ENCODE measurements around the gene VPS35. TPM values are rescaled to one million over a fixed set of nuclear protein-coding genes. Genes with fewer than 3 reads are reported as not detected.

VPS35 gene
- polyA plus RNA-seq, 1 experiment: 26.4 TPM

- ChIA-PET POLR2A (no interaction called here), CTCF (interaction anchor here (1.1 kb wide), 1 partner anchor 9 kb away, joined by 3 read pairs; no protein-coding TSS in a partner anchor)
- no peaks in the 10 kb centered on the region for H3K27me3 ChIP-seq (ENCODE audit: control insufficient read depth, insufficient read depth, low read length)
- no peaks in the 10 kb centered on the region for H3K36me3 ChIP-seq (ENCODE audit: control insufficient read depth, insufficient read depth, low read length)
- no peak for DNase-seq (ENCODE audit: low read depth)
- TF ChIP-seq CTCF (IDR thresholded peaks at IDR 0.05; ENCODE audit: insufficient read depth, low read depth, low read length): no peak
- no peak overlapping the region for H3K4me3 ChIP-seq (ENCODE audit: low read depth, low read length)
These were observed 24.7 kb upstream of the VPS35 start for GRCh38 chr16:46713634-46714033.

- no peaks in the 10 kb centered on the region for H3K36me3 ChIP-seq (ENCODE audit: control insufficient read depth, insufficient read depth, low read length)
- no peak overlapping the region for H3K4me3 ChIP-seq (ENCODE audit: low read depth, low read length)
- H3K27me3 ChIP-seq (ENCODE audit: control insufficient read depth, insufficient read depth, low read length): no peaks in the 10 kb centered on the region
- no peak for DNase-seq (ENCODE audit: low read depth)
- POLR2A ChIA-PET: no interaction called here
- CTCF ChIA-PET: interaction anchor here (1.1 kb wide), 1 partner anchor 9 kb away, joined by 3 read pairs; no protein-coding TSS in a partner anchor
- no peak for TF ChIP-seq CTCF (IDR thresholded peaks at IDR 0.05; ENCODE audit: insufficient read depth, low read depth, low read length)
These were observed 23.9 kb upstream of the VPS35 start for GRCh38 chr16:46712911-46713310.

- no peaks in the 10 kb centered on the region for H3K36me3 ChIP-seq (ENCODE audit: control insufficient read depth, insufficient read depth, low read length)
- H3K27me3 ChIP-seq (ENCODE audit: control insufficient read depth, insufficient read depth, low read length): no peaks in the 10 kb centered on the region
- no peak overlapping the region for H3K4me3 ChIP-seq (ENCODE audit: low read depth, low read length)
- ChIA-PET POLR2A (no interaction called here), CTCF (interaction anchor here (0.9 kb wide), 1 partner anchor 10 kb away, joined by 3 read pairs; no protein-coding TSS in a partner anchor)
- no peak for DNase-seq (ENCODE audit: low read depth)
- TF ChIP-seq CTCF (IDR thresholded peaks at IDR 0.05; ENCODE audit: insufficient read depth, low read depth, low read length): no peak
These were observed 22.4 kb upstream of the VPS35 start for GRCh38 chr16:46711106-46712058.

GRCh38 chr16:46709469-46710005 lies 20.6 kb upstream of the VPS35 start:
- ChIA-PET POLR2A (no interaction called here), CTCF (no interaction called here)
- no peak for TF ChIP-seq CTCF (IDR thresholded peaks at IDR 0.05; ENCODE audit: insufficient read depth, low read depth, low read length)
- no peaks in the 10 kb centered on the region for H3K36me3 ChIP-seq (ENCODE audit: control insufficient read depth, insufficient read depth, low read length)
- no peak for DNase-seq (ENCODE audit: low read depth)
- H3K27me3 ChIP-seq (ENCODE audit: control insufficient read depth, insufficient read depth, low read length): no peaks in the 10 kb centered on the region
- H3K4me3 ChIP-seq (ENCODE audit: low read depth, low read length): no peak overlapping the region

GRCh38 chr16:46706642-46707041 lies 17.7 kb upstream of the VPS35 start:
- Histone ChIP-seq H3K4me3 (ENCODE audit: low read depth, low read length) (no peak overlapping the region), H3K36me3 (ENCODE audit: control insufficient read depth, insufficient read depth, low read length) (no peaks in the 10 kb centered on the region), H3K27me3 (ENCODE audit: control insufficient read depth, insufficient read depth, low read length) (no peaks in the 10 kb centered on the region)
- TF ChIP-seq CTCF (IDR thresholded peaks at IDR 0.05; ENCODE audit: insufficient read depth, low read depth, low read length): no peak
- DNase-seq (ENCODE audit: low read depth): no peak
- ChIA-PET POLR2A (no interaction called here), CTCF (no interaction called here)

All from BJ (cell line).